T47D (cell line): Measurements from ENCODE around the gene METTL2A.
"Not testable (repeated sequence)": the region's sequence is repeated elsewhere in the genome, so short reads cannot be mapped to it uniquely, and the experiment has no call there.

Experiments
- DNase-seq, 2 experiments: peaks; one replicate each; pipeline versions ENCODE4 v3.0.0 to v3.0.0-alpha.2; 2011 to 2012; ENCODE audit warnings: low read depth in 1 of 2, low spot score in 1 of 2
- JUND ChIP-seq: IDR thresholded peaks from 2 replicates; pipeline ENCODE4 v1.6.1; 2012; ENCODE audit warnings: low read depth
- in situ Hi-C: cut with HindIII; loops from 2 replicates; pipeline ENCODE4 v1.10.0; 2016; ENCODE audit warnings: low sequenced_read_pairs, low pct_unique_long_range_greater_than_20kb

Gene METTL2A, protein sequence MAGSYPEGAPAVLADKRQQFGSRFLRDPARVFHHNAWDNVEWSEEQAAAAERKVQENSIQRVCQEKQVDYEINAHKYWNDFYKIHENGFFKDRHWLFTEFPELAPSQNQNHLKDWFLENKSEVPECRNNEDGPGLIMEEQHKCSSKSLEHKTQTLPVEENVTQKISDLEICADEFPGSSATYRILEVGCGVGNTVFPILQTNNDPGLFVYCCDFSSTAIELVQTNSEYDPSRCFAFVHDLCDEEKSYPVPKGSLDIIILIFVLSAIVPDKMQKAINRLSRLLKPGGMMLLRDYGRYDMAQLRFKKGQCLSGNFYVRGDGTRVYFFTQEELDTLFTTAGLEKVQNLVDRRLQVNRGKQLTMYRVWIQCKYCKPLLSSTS

DNA sequence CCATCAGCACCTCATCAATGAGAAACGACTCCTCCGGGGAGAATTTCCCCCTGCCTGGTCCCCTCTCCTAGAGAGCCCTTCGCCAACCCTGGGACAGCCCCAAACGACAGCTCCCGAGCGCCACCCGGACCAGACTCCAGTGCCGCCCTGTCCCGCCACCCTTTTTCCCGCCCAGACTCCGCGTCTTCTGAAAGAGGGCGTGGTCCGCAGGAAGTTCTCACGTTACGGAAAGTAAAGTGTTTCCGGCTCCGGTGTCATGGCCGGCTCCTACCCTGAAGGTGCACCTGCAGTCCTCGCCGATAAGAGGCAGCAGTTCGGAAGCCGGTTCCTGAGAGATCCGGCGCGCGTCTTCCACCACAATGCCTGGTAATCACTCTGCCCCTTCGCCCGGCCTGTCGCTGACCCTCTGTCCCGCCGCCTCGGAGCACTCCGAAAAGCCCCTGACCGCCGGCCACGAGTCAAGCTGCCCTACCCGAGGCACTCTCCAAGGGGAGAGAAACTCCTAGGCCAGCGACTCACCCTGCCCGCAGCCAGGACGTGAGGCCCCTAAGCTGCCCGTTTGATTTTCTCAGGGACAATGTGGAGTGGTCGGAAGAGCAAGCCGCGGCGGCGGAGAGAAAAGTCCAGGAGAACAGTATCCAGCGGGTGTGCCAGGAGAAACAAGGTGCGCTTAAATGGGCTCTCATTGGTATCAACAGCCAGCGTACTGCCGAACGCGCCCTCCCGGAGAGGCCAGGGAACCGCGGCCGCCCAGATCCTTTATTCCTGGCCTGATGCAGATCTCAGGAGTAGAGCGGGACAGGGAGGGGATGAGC lies at the start of gene METTL2A:
Gene METTL2A, plus strand, starts transcription at position 251 of the 815 bp plus-strand sequence. Its CDS starts 6 bp downstream, at position 257.
- DNase-seq: peak; percentile 80 to 97
- in situ Hi-C loops: not testable (repeated sequence)

DNA sequence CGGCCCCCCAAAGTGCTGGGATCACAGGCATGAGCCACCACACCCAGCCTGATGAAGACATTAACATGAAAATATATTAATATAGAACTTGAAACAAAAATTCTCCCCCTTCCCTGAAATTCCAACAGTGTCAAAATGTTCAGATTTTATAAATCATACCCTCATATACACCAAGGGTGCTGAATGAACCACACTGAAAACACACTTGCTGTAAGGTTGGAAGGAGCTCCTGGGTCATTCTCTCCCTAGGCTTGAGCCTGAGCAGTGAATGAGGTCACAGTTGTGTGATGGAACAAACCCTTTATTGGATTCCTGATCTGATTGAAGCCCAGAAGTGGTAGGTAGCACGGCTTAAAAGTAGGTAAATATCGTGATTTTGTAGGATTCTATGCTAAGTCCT lies 43.4 kb upstream of the METTL2A start, which contains the start of gene EFCAB3:
Gene EFCAB3, plus strand, starts transcription at position 301 of the 400 bp plus-strand sequence. CDS start 2,427 bp downstream, outside the sequence.
- no peak for TF ChIP-seq JUND
- DNase-seq: no peak
- in situ Hi-C loops: no loop called here

DNA sequence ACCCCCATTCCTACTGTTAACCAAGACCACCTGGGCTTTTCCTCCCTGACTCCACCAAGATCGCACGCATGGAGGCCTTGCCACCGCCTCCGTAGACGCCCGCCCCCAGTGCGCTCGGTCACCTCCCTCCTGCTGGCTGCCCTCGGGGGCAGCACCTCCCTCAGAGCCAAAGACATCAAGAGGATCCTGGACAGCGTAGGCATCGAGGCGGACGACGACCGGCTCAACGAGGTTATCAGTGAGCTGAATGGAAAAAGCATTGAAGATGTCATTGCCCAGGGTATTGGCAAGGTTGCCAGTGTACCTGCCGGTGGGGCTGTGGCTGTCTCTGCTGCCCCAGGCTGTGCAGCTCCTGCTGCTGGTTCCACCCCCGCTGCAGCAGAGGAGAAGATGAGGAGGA lies 42.1 kb upstream of the METTL2A start:
- TF ChIP-seq JUND: no peak
- in situ Hi-C loops: no loop called here
- DNase-seq: no peak

DNA sequence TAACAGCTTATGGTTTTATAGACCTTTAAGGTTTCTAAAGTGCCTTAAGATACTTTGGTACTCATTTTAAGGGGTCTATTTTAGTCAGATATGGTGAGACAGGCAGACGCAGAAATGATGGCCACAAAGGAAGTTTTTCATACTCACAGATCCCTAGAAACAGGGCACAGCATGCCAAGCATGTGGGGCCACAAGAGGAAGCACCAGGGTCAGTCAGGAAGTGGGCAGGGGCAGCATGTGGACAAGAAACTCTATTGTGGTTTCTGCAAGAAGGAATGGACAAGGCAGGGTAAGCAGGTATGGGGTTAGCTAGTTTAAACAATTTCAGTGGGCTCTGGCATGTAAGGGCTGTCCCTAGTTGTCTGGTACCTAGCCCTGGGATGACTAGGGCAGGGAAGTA lies 34.8 kb upstream of the METTL2A start:
- TF ChIP-seq JUND: no peak
- DNase-seq: no peak
- in situ Hi-C loops: no loop called here

DNA sequence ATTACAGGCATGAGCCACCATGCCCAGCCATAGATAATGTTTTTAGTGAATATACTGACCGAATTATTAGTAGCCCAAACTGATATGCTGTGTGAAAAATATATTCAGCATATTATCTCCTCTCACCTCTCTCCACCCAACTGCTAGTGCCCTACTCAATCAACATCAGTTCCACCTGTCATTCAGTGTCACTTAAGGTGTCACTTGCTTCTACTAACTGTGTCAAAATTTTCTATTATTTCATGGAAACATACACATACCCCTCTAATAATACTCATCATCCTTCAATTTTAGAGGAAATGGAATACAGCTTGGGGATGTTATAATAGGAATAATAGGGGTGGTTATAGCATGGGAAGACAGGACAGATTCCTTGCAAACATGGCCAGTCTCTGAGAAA lies 30.8 kb upstream of the METTL2A start:
- no peak for TF ChIP-seq JUND
- DNase-seq: no peak
- in situ Hi-C loops: no loop called here

DNA sequence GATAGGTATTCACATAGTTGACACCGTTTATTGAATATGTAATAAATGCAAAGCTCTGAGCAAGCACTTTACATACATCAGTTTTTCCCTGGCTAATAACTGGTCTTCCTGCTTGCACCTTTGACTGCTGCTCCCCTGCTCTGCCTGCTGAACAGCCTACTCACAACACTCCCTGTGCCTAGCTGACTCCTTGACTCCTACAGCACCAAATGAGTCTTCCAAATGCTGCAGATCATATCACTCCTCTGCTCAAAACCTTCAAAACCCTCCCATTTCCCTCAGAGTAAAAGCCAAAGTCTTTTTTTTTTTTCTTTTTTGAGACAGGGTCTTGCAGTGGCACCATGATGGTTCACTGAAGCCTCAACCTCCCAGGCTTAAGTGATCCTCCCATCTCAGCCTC lies 24.8 kb upstream of the METTL2A start:
- in situ Hi-C loops: no loop called here
- no peak for TF ChIP-seq JUND
- DNase-seq: no peak

DNA sequence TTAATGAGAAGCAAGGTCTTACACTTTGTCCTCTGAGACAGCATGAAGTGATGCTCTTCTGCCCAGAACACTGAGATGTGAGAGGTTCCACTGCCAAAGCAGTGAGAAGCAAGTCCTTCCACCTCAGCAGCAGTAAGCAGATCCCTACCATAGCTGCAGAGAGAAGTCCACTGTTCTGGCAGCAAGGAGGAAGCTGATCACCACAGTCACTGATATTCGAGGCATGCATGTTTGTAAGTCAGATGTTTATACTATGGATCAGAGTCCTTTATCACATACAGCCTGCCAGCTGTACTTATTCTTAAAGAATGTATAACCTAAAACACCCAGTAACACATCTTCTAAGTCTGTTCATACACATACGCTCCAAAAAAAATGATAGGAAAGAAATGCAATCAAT lies 18.2 kb upstream of the METTL2A start:
- no peak for DNase-seq
- TF ChIP-seq JUND: no peak
- in situ Hi-C loops: no loop called here

DNA sequence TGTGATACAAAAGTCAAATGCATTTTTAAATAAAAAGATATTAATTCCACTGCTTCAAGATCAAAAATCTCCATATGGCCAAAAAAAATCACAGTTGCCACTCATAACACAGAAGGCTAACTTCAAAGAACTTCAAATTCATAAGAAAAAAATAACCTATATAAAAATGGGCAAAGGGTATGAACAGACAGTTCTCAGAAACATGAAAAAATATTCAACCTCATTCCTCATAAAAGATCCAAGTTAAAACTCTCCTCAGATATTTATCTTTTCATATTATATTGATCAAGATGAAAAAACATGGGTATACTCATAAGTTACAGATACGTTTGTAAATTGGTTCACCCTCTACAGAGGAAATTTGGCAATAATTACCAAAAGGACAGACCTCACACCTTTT lies 10.6 kb upstream of the METTL2A start:
- in situ Hi-C loops, DNase-seq: not testable (repeated sequence)

DNA sequence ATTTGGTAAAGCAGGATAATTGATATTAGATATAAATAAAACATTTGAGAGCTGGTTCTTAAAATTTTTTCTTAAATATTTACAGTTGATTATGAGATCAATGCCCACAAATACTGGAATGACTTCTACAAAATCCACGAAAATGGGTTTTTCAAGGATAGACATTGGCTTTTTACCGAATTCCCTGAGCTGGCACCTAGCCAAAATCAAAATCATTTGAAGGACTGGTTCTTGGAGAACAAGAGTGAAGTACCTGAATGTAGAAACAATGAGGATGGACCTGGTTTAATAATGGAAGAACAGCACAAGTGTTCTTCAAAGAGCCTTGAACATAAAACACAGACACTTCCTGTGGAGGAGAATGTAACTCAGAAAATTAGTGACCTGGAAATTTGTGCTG lies 2.5 kb downstream of the METTL2A start:
- in situ Hi-C loops, DNase-seq: not testable (repeated sequence)

DNA sequence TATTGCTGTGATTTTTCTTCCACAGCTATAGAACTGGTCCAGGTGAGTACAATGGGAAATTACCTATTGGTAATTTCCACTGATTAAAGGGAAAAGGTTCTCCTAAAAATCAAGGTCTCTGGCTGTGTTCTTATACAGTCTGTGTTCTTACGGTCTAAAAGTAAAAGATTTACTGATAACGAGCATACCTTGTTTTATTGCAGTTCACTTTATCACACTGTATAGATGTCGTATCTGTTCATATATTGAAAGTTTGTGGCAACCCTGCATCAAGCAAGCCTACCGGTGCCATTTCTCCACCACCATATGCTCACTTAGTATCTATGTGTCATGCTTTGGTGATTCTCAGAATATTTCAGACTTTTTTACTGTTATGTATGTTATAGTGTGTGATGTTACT lies 11.6 kb downstream of the METTL2A start:
- in situ Hi-C loops: not testable (repeated sequence)

DNA sequence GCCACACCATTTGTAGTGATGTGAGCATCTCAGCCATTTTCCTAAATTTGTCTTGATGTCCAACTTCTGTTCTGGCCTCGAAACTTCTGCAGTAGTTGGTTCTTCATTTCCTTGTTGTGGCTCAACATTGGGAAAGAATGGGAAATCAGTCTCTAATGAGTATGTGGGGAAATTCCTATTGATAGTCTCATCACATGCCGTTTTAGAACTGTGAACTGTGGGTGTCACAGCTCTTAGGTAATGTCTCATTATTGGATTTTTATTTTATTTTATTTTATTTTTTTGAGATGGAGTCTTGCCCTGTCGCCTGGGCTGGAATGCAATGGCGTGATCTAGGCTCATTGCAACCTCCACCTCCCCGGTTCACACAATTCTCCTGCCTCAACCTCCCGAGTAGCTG lies 17.5 kb downstream of the METTL2A start:
- in situ Hi-C loops, DNase-seq: not testable (repeated sequence)

More for the DNA sequence above, 11.6 kb downstream of the METTL2A start:
- not testable (repeated sequence) for DNase-seq

DNA sequence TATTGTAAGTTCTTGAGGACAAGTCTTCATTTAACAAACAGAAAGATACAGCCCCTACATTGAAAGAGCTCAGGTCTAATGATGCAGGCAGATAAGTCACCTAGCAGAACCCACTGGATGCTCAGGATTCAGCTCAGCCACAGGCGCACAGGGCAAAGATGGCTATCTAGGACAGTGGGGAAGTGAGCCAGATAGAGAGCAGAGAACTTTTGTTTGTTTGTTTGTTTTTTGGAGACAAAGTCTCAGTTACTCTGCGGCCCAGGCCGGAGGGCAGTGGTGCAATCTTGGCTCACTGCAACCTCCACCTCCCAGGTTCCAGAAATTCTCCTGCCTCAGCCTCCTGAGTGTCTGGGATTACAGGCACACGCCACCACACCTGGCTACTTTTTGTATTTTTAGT lies 20.4 kb downstream of the METTL2A start:
- in situ Hi-C loops: no loop called here
- peak in 1 of 2 experiments; percentile 4 for DNase-seq
- no peak for TF ChIP-seq JUND

DNA sequence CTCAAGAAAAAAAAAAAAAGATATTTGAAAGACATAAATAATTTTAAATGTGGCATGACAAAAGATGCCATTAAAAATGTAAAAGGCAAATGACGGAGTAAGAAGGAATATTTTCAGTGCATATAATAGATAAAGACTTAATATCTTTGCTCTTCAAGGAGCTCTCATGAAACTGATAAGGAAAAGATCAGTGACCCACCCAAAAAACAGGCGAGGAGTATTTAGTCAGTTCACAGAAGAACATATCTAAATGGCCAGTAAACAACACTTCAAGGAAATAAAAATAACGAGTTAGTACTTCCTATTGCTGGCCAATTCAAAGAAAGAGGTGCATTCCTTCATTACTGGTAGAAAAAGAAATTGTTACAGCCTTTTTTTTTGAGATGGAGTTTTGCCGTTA lies 22.1 kb downstream of the METTL2A start:
- DNase-seq, in situ Hi-C loops: not testable (repeated sequence)

DNA sequence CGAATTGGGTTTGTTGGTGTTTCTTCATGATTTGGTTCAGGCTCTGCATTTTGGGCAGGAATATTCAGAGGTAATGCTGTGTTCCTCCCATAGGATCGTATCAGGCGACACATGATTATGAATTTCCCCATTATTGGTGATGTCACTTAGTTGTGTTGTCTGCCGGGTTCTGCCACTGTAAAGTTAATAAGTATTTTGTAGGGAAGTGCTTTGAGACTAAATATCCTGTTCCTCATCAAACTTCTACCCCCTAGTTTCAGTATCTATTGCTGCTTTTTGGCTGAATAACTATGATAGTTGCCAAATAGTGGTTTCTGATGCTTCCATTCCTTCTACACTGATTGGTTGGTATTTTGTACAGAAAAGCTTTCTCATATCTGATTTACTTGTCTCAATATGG lies 28.5 kb downstream of the METTL2A start:
- DNase-seq, in situ Hi-C loops: not testable (repeated sequence)

DNA sequence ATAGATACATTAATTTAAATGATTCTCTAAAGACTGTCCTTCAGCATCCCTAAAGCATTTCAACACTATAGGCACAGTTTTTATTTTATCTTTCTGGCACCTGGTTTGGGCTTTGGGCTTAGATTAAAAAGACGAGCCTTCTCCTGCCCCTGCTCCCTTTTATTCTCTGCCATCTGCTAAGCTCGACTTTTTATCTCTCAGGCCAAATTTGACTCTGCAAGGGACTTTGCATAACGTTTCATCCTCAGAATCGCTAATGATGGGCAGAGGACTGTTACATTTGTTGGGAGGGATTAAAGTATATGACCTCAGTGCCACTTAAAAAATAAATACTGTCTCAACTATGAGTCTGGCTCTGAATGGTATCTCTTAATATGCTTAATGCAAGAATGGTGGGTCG lies 29.3 kb downstream of the METTL2A start:
- in situ Hi-C loops: not testable (repeated sequence)

DNA sequence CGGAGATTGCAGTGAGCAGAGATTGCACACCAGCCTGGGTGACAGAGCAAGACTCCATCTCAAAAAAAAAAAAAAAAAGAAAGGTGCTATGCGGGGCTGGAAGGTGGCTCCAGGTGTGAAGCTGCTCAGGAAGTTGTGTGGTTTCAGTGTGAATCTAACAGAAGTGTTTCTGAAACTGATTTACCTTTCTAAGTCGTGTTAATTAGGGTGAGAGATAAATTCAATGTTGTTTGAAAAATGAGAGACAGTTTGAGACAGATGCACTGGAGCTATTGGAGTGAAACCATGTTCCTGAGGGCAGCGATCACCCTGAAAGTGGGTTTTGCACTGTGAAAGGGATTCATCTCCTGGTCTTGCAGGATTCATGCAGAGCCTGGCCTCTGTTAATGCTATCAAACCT lies 30.0 kb downstream of the METTL2A start:
- in situ Hi-C loops, DNase-seq: not testable (repeated sequence)

More for the DNA sequence above, 29.3 kb downstream of the METTL2A start:
- not testable (repeated sequence) for DNase-seq

DNA sequence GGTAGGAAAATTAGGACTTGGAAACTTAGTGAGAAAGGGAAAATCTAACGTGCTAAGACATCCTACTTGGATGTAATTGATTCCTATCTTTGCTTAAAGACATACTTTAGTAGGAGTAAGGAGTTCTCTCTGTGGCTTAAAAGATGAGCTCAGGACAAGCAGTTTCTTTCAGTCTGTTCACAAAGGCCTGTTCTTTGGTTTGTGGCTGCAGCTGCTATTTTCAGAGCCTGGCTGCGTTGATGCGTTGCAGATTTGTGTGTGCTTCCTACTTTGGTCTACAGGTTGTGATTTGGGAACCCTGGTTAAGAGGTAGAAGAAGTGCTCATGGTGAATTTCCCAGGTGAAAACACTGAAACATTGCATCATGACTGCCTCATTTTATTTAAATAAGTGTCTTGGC lies 30.4 kb downstream of the METTL2A start:
- DNase-seq, in situ Hi-C loops: not testable (repeated sequence)
